Heart left ventricle (tissue), 16 donors: ENCODE data around the gene HS3ST2. TPM values are rescaled to one million over a fixed set of nuclear protein-coding genes. Genes with fewer than 3 reads are reported as not detected.
"Not testable (repeated sequence)": the region's sequence is repeated elsewhere in the genome, so short reads cannot be mapped to it uniquely, and the experiment has no call there.

Experiments used
- ATAC-seq, 4 donors: fragments of 200-7000 bp; cut with Tn5 transposase; one replicate each; pipeline ENCODE4 v1.9.1; 2020 to 2022; ENCODE audit warnings: moderate library complexity in 4 of 4, mild to moderate bottlenecking in 3 of 4, moderate number of reproducible peaks in 1 of 4
- DNase-seq, 5 donors: peaks; one replicate each; pipeline ENCODE4 v3.0.0-alpha.2; 2020
- H3K27ac ChIP-seq, 12 donors: fragments of 200-600 bp; sonication (generic) in 4 of 12; one replicate each; pipeline versions ENCODE4 v1.5.0 to v1.8.0; 2016 to 2022; ENCODE audit warnings: mild to moderate bottlenecking in 2 of 12
- H3K27me3 ChIP-seq, 9 donors: fragments of 200-600 bp; sonication (generic) in 2 of 9; one replicate each; pipeline versions ENCODE4 v1.5.1 to v1.8.0; 2016 to 2022; ENCODE audit warnings: mild to moderate bottlenecking in 3 of 9
- H3K36me3 ChIP-seq, 9 donors: fragments of 200-600 bp; sonication (generic) in 2 of 9; one replicate each; pipeline versions ENCODE4 v1.5.0 to v1.8.0; 2018 to 2022; ENCODE audit warnings: mild to moderate bottlenecking in 2 of 9
- H3K4me1 ChIP-seq, 12 donors: fragments of 200-600 bp; sonication (generic) in 4 of 12; one replicate each; pipeline versions ENCODE4 v1.5.0 to v1.8.0; 2016 to 2022; ENCODE audit warnings: mild to moderate bottlenecking in 3 of 12
- H3K4me3 ChIP-seq, 12 donors: fragments of 200-600 bp; sonication (generic) in 4 of 12; one replicate each; pipeline versions ENCODE4 v1.5.0 to v1.8.0; 2017 to 2022; ENCODE audit warnings: mild to moderate bottlenecking in 9 of 12, moderate library complexity in 4 of 12
- H3K9me3 ChIP-seq, 12 donors: fragments of 200-600 bp; sonication (generic) in 4 of 12; one replicate each; pipeline versions ENCODE4 v1.5.0 to v1.8.0; 2016 to 2022; ENCODE audit warnings: mild to moderate bottlenecking in 1 of 12
- CTCF ChIP-seq, 12 donors: fragments of 200-600 bp; sonication (generic) in 4 of 12; IDR thresholded peaks; one replicate each; pipeline versions ENCODE4 v1.5.0 to v1.8.0; 2018 to 2022; ENCODE audit warnings: antibody characterized with exemption in 12 of 12, mild to moderate bottlenecking in 5 of 12
- POLR2A ChIP-seq, 2 donors: fragments of 450-650 bp; IDR thresholded peaks; one replicate each; pipeline ENCODE4 v1.6.1; 2017; ENCODE audit warnings: antibody characterized with exemption in 2 of 2, mild to moderate bottlenecking in 2 of 2, moderate library complexity in 2 of 2
- WGBS, 4 donors: extraction: QIAGEN DNeasy Blood & Tissue Kit in 2 of 4; methylation state at CpG; one replicate each; pipeline versions ENCODE4 v1.1.5 to v1.1.7; 2013 to 2018; 5-methylcytosine and 5-hydroxymethylcytosine counted together
- intact Hi-C, 10 donors: fragments of 100-400 bp; cut with DNase I; formaldehyde crosslinking; loops; one replicate each; pipeline versions ENCODE4 v1.11.1 to v1.14.2; 2022
- polyA plus RNA-seq, 2 donors: library from polyadenylated mRNA; stranded (reverse); fragments of 200-250 nt; gene quantifications; one replicate each; pipeline ENCODE4 v1.2.3, GENCODE V29; 2013
- total RNA-seq, 9 donors: library from RNA; depleted of rRNA in 2 of 9; stranded (reverse); fragments of >200 nt in 2 of 9; fragmentation: NEBNext Ultra II Directional in 3 of 9; extraction: Animal tissue kit (Norgen Biotek cat#: 25700) in 3 of 9; gene quantifications; one replicate each; pipeline versions ENCODE4 v1.1.0 to v1.2.4, GENCODE V29; 2016 to 2023
- donor health status: ischemic (EF 13 %, LVEDD 7.1; RV severe dilation, severe dysfunction).
- donor health status: healthy with polysubstance abuse.
- donor health status: DM: no; HTN: yes; CAD: no.
- donor health status: DM: no; HTN: no; CAD: no.
- donor health status: ischemic (EF 25% LVEDD 6.9; RV normal size, moderate dysfunction).
- donor health status: ischemic (EF 25% LVEDD 5.7; RV mildly dilated, moderate dysfunction).
- donor health status: healthy.
- donor health status: DM: yes; HTN: yes; CAD: no.
- donor health status: ischemic (EF 35%, LVEDD 5.7; RV mildly dilated, moderate dysfunction).
- donor health status: nonischemic (EF 11% LVEDD 7.7; RV severe dilation, severe dysfunction).
- donor health status: DM: yes; HTN: yes; CAD: no.
- donor health status: PGD.
- donor health status: ischemic (EF 29% LVEDD 5.4; RV normal size, mild dysfunction).
- donor health status: nonischemic (EF 23%, LVEDD 6.1; RV moderate dilation, normal function).

HS3ST2 gene
- total and polyA plus RNA-seq, 11 donors = 0.08 to 4.3 (median 0.20) TPM

DNA sequence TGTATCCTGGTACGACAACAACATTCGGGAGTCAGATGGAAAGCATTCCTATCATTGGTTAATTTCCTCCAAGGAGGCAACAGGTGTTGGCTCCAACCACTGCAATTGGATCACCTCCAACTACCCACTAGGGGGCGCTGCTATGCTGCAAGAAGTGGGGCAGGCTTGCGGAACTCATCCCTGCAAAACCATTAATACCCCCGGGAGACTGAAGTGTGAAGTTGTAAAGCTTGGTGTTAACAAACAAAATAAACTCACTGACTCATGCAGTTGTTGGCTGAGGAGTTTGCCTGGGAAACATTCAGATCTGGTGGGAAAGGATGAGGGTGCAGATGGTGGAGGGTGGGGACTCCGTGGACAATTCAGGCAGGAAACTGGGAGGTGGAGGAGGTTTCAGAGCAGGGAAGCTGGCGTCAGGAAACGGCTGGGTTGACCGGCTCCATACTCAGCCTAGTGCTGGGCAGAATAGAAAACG is 84.9 kb downstream of the HS3ST2 start:
- TF ChIP-seq POLR2A (IDR thresholded peaks at IDR 0.05) (no peak), CTCF (IDR thresholded peaks at IDR 0.05) (peak; percentile 75 to 95 (median 88))
- Histone ChIP-seq H3K27ac (peak overlapping the region in 3 of 12 donors; percentile 7 to 61 (median 52)), H3K9me3 (peaks cover 0 to 7% (median 0%) of the 10 kb centered on the region in 12 donors), H3K36me3 (no peaks in the 10 kb centered on the region), H3K4me1 (peaks cover 0 to 19% (median 8%) of the 10 kb centered on the region in 12 donors), H3K27me3 (peaks cover 0 to 38% (median 18%) of the 10 kb centered on the region in 9 donors), H3K4me3 (no peak overlapping the region)
- intact Hi-C loops = loop anchor here in 9 of 10 donors (1.0 to 10.0 kb wide), 17 partner anchors 33 to 536 kb away; partner anchors contain the start of gene SCNN1G (in 1 of the 9)
- DNase-seq (peak; percentile 72 to 87 (median 81)), ATAC-seq (peak; percentile 70 to 96 (median 90))
- 1 to 3% (median 2%) methylated on average over 10 of the region's 10 CpGs for WGBS, 4 donors

GRCh38 chr16:22899567-22899966 is 85.6 kb downstream of the HS3ST2 start:
- H3K27me3 ChIP-seq = peaks cover 0 to 36% (median 16%) of the 10 kb centered on the region in 9 donors
- not testable (repeated sequence) for H3K4me3 ChIP-seq, DNase-seq, H3K9me3 ChIP-seq, ATAC-seq, H3K36me3 ChIP-seq
- 57 to 64% (median 61%) methylated on average over 4 of the region's 4 CpGs for WGBS, 4 donors
- intact Hi-C loops = loop anchor here in 9 of 10 donors (1.0 to 10.0 kb wide), 17 partner anchors 33 to 535 kb away; partner anchors contain the start of gene SCNN1G (in 1 of the 9)
- H3K27ac ChIP-seq = peak overlapping the region in 5 of 12 donors; percentile 1 to 72 (median 52)
- peaks cover 0 to 19% (median 8%) of the 10 kb centered on the region in 12 donors for H3K4me1 ChIP-seq

DNA sequence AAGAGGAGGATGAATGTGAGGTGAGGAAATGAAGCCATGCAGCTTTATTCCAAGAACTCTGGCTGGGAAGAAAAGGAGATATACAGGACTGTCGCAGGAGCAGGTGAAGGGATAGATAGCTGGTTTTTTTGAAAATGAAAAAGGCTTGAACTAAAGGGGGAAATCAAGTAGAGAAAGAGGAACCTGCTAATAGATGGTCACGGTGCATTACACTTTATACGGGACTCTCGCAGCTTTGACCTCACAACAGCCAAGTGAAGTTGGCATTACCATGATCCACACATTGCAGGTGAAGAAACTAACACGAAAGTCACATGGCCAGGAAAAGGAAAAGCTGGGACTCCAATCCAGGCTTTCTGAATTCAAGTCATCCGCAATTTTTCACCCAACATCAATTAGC is 86.9 kb downstream of the HS3ST2 start:
- Histone ChIP-seq H3K36me3 (no peaks in the 10 kb centered on the region), H3K4me3 (no peak overlapping the region), H3K27me3 (peaks cover 0 to 27% (median 6%) of the 10 kb centered on the region in 9 donors), H3K27ac (no peak overlapping the region), H3K9me3 (peaks cover 0 to 7% (median 0%) of the 10 kb centered on the region in 12 donors), H3K4me1 (peaks cover 0 to 19% (median 8%) of the 10 kb centered on the region in 12 donors)
- DNase-seq (no peak), ATAC-seq (no peak)
- no peak for TF ChIP-seq CTCF (IDR thresholded peaks at IDR 0.05)
- TF ChIP-seq POLR2A (IDR thresholded peaks at IDR 0.05) = no peak
- intact Hi-C loops = loop anchor here in 6 of 10 donors (5.0 to 10.0 kb wide), 8 partner anchors 41 to 536 kb away; no protein-coding TSS in a partner anchor
- WGBS, 4 donors = 81 to 88% (median 85%) methylated on average over 6 of the region's 6 CpGs

- WGBS, 4 donors = 62 to 70% (median 66%) methylated on average over 5 of the region's 5 CpGs
- no peak overlapping the region for H3K27ac ChIP-seq
- H3K9me3 ChIP-seq = peaks cover 0 to 7% (median 0%) of the 10 kb centered on the region in 12 donors
- TF ChIP-seq POLR2A (IDR thresholded peaks at IDR 0.05) (no peak), CTCF (IDR thresholded peaks at IDR 0.05) (no peak)
- intact Hi-C loops = loop anchor here in 6 of 10 donors (5.0 to 10.0 kb wide), 8 partner anchors 41 to 536 kb away; no protein-coding TSS in a partner anchor
- H3K27me3 ChIP-seq = peaks cover 0 to 27% (median 6%) of the 10 kb centered on the region in 9 donors
- ATAC-seq = no peak
- no peak overlapping the region for H3K4me3 ChIP-seq
- H3K4me1 ChIP-seq = peaks cover 0 to 19% (median 8%) of the 10 kb centered on the region in 12 donors
- H3K36me3 ChIP-seq = no peaks in the 10 kb centered on the region
- no peak for DNase-seq
Observed at GRCh38 chr16:22901563-22901962, 87.6 kb downstream of the HS3ST2 start.
